ENCODE measurements around the gene STK10.

STK10 gene

DNA sequence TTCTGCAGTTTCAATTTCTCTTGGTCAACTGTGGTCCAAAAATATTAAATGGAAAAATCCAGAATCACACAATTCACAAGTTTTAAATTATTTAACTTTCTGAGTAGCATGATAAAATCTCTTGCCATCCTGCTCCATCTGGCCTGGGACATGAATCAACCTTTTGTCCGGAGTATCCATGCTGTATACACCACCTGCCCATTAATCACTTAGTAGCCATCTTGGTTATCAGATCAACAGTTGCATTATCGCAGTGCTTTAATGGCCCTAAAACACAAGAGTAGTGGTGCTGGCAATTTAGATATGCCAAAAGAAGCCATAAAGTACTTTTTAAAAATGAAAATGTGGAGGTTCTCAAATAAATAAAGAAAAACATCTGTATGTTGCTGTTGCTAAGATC is 31.3 kb upstream of the STK10 start:
- Histone ChIP-seq H3K79me2 (ENCODE audit: low read length) (no peaks in the 10 kb centered on the region), H3K36me3 (replicated peaks; ENCODE audit: low read depth, low read length) (peaks cover 26% of the 10 kb centered on the region), H4K20me1 (ENCODE audit: insufficient read depth, low read length) (0 out of 2 replicates have a peak, but pooled peaks cover 2% of the 10 kb centered on the region)

DNA sequence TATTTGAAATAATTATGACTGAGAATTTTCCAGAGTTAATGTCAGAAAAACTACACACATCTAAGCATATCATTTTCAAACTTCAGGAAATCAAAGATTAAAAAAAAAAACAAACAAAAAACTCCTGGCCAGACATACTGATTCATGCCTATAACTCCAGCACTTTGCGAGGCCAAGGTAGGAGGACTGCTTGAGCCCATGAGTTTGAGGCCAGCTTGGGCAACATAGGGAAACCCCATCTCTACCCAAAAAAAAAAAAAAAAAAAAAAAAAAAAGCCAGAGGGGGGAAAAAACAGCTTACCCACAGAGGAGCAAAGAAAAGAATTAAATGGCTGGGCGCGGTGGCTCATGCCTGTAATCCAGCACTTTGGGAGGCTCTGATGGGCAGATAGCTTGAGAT is 28.3 kb upstream of the STK10 start:
- Histone ChIP-seq H2AFZ (ENCODE audit: low read depth, low read length) (no peak overlapping the region), H3K4me1 (ENCODE audit: low read length) (no peaks in the 10 kb centered on the region), H3K36me3 (replicated peaks; ENCODE audit: low read depth, low read length) (peaks cover 34% of the 10 kb centered on the region), H3K79me2 (ENCODE audit: low read length) (no peaks in the 10 kb centered on the region), H3K4me3 (ENCODE audit: low read length) (no peak overlapping the region), H3K9ac (ENCODE audit: low read length) (no peak overlapping the region), H3K27me3 (ENCODE audit: low read depth, low read length) (no peaks in the 10 kb centered on the region), H3K4me2 (ENCODE audit: low read length) (no peak overlapping the region), H3K9me3 (ENCODE audit: insufficient read depth, low read length) (no peaks in the 10 kb centered on the region), H3K27ac (ENCODE audit: low read length) (no peak overlapping the region), H4K20me1 (ENCODE audit: insufficient read depth, low read length) (0 out of 2 replicates have a peak, but pooled peaks cover 2% of the 10 kb centered on the region)
- TF ChIP-seq, protein P1, sequence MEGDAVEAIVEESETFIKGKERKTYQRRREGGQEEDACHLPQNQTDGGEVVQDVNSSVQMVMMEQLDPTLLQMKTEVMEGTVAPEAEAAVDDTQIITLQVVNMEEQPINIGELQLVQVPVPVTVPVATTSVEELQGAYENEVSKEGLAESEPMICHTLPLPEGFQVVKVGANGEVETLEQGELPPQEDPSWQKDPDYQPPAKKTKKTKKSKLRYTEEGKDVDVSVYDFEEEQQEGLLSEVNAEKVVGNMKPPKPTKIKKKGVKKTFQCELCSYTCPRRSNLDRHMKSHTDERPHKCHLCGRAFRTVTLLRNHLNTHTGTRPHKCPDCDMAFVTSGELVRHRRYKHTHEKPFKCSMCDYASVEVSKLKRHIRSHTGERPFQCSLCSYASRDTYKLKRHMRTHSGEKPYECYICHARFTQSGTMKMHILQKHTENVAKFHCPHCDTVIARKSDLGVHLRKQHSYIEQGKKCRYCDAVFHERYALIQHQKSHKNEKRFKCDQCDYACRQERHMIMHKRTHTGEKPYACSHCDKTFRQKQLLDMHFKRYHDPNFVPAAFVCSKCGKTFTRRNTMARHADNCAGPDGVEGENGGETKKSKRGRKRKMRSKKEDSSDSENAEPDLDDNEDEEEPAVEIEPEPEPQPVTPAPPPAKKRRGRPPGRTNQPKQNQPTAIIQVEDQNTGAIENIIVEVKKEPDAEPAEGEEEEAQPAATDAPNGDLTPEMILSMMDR (IDR thresholded peaks at IDR 0.05; ENCODE audit: low read depth, low read length): no peak
- TF ChIP-seq EZH2phosphoT487 (IDR thresholded peaks at IDR 0.05; ENCODE audit: low read depth): no peak

More for the DNA sequence above, 31.3 kb upstream of the STK10 start:
- Histone ChIP-seq H3K4me3 (ENCODE audit: low read length) (no peak overlapping the region), H3K4me1 (ENCODE audit: low read length) (peaks cover 8% of the 10 kb centered on the region), H2AFZ (ENCODE audit: low read depth, low read length) (no peak overlapping the region), H3K27me3 (ENCODE audit: low read depth, low read length) (no peaks in the 10 kb centered on the region), H3K9me3 (ENCODE audit: insufficient read depth, low read length) (no peaks in the 10 kb centered on the region), H3K27ac (ENCODE audit: low read length) (no peak overlapping the region), H3K9ac (ENCODE audit: low read length) (no peak overlapping the region), H3K4me2 (ENCODE audit: low read length) (no peak overlapping the region)
- TF ChIP-seq, protein P1 (IDR thresholded peaks at IDR 0.05; ENCODE audit: low read depth, low read length): no peak
- TF ChIP-seq EZH2phosphoT487 (IDR thresholded peaks at IDR 0.05; ENCODE audit: low read depth): no peak

DNA sequence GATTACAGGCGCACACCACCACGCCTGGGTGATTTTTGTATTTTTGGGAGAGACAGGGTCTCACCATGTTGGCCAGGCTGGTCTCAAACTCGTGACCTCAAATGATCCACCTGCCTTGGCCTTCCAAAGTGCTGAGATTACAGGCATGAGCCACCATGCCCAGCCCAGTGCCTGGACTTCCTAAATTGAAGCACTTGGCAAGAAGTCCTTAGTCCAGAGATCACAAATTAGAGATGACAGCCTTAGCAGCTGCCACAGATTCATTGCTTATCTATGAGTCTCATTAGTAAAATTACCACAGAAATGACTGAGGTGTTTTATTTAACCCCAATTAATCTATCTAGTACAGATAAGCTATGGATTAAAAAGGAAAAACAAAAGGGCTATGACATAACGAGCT is 25.1 kb upstream of the STK10 start:
- Histone ChIP-seq H2AFZ (ENCODE audit: low read depth, low read length) (no peak overlapping the region), H3K4me1 (ENCODE audit: low read length) (no peaks in the 10 kb centered on the region), H3K27ac (ENCODE audit: low read length) (no peak overlapping the region), H3K4me2 (ENCODE audit: low read length) (no peak overlapping the region), H4K20me1 (ENCODE audit: insufficient read depth, low read length) (0 out of 2 replicates have a peak, but pooled peaks cover 2% of the 10 kb centered on the region), H3K9me3 (ENCODE audit: insufficient read depth, low read length) (no peaks in the 10 kb centered on the region), H3K4me3 (ENCODE audit: low read length) (no peak overlapping the region), H3K79me2 (ENCODE audit: low read length) (no peaks in the 10 kb centered on the region), H3K9ac (ENCODE audit: low read length) (no peak overlapping the region), H3K27me3 (ENCODE audit: low read depth, low read length) (no peaks in the 10 kb centered on the region), H3K36me3 (replicated peaks; ENCODE audit: low read depth, low read length) (peaks cover 31% of the 10 kb centered on the region)
- TF ChIP-seq EZH2phosphoT487 (IDR thresholded peaks at IDR 0.05; ENCODE audit: low read depth): no peak
- TF ChIP-seq, protein P1 (IDR thresholded peaks at IDR 0.05; ENCODE audit: low read depth, low read length): no peak

DNA sequence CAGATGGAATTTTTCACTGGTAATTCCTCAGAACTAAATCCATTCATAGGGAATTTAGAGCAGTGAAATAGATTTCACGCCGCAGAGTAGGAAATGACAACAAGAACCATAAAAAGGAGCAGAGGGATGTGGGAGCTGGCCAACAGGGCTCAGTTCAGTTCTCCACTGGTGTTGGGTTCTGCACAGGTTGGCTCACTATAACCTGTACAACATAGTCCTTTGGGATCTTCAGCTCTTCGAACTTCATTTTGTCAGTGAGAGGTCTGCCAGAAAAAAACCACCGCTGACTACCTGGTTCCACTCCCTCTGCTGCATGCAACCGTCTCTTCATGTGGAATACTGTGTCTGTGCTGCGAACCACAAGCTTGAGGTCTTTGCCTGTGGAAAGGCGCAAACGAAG is 23.7 kb upstream of the STK10 start:
- no peaks in the 10 kb centered on the region for H3K79me2 ChIP-seq (ENCODE audit: low read length)
- no peaks in the 10 kb centered on the region for H3K9me3 ChIP-seq (ENCODE audit: insufficient read depth, low read length)
- no peaks in the 10 kb centered on the region for H3K4me1 ChIP-seq (ENCODE audit: low read length)
- H3K36me3 ChIP-seq (replicated peaks; ENCODE audit: low read depth, low read length): peaks cover 28% of the 10 kb centered on the region
- 0 out of 2 replicates have a peak, but pooled peaks cover 2% of the 10 kb centered on the region for H4K20me1 ChIP-seq (ENCODE audit: insufficient read depth, low read length)
- H3K9ac ChIP-seq (ENCODE audit: low read length): no peak overlapping the region
- H2AFZ ChIP-seq (ENCODE audit: low read depth, low read length): no peak overlapping the region
- no peak overlapping the region for H3K4me2 ChIP-seq (ENCODE audit: low read length)
- no peaks in the 10 kb centered on the region for H3K27me3 ChIP-seq (ENCODE audit: low read depth, low read length)
- no peak overlapping the region for H3K4me3 ChIP-seq (ENCODE audit: low read length)
- no peak overlapping the region for H3K27ac ChIP-seq (ENCODE audit: low read length)
- TF ChIP-seq, protein P1 (IDR thresholded peaks at IDR 0.05; ENCODE audit: low read depth, low read length): no peak
- no peak for TF ChIP-seq EZH2phosphoT487 (IDR thresholded peaks at IDR 0.05; ENCODE audit: low read depth)

All from OCI-LY3 (cell line).